SK-N-MC (cell line): ENCODE data around the gene TBX2.

ENCODE experiments used
- DNase-seq: peaks from one replicate; pipeline ENCODE4 v3.0.0-alpha.2; 2011; ENCODE audit warnings: low read depth, low spot score
- H3K27ac ChIP-seq: fragments of 200-600 bp; sonication (generic); 2 replicates; pipeline ENCODE4 v1.5.1; 2016; ENCODE audit warnings: mixed run types
- H3K36me3 ChIP-seq: fragments of 200-600 bp; sonication (generic); 2 replicates; pipeline ENCODE4 v1.6.1; 2017; ENCODE audit warnings: antibody characterized with exemption, low read length, mixed read lengths; ENCODE audit not compliant: insufficient read depth
- H3K4me3 ChIP-seq: fragments of 200-600 bp; sonication (generic); 2 replicates; pipeline ENCODE4 v1.5.1; 2016
- H3K9ac ChIP-seq: fragments of 200-600 bp; sonication (generic); 2 replicates; pipeline ENCODE4 v1.8.0; 2017; ENCODE audit warnings: mixed run types, mixed read lengths; ENCODE audit not compliant: insufficient read length
- H3K9me3 ChIP-seq: fragments of 200-600 bp; sonication (generic); 2 replicates; pipeline ENCODE4 v1.6.1; 2017; ENCODE audit warnings: low read depth, mild to moderate bottlenecking, antibody characterized with exemption, low read length, moderate library complexity, mixed read lengths
- EZH2 ChIP-seq: fragments of 200-600 bp; sonication (generic); IDR thresholded peaks from one replicate; pipeline ENCODE4 v1.6.1; 2017; ENCODE audit warnings: antibody characterized with exemption
- FOXP2 ChIP-seq: optimal IDR thresholded peaks from 2 replicates; pipeline ENCODE3; 2011; ENCODE audit warnings: mild to moderate bottlenecking, moderate library complexity; ENCODE audit not compliant: insufficient read depth; ENCODE audit errors: extremely low read length, control extremely low read depth
- POLR2AphosphoS5 ChIP-seq: IDR thresholded peaks from 2 replicates; pipeline ENCODE4 v1.6.1; 2012; ENCODE audit warnings: mild to moderate bottlenecking, low read depth, low read length, borderline replicate concordance

The TBX2 gene

GRCh38 chr17:61360318-61360943, 39.2 kb upstream of the TBX2 start:
- no peaks in the 10 kb centered on the region for H3K36me3 ChIP-seq
- H3K9ac ChIP-seq, result no peak overlapping the region
- no peaks in the 10 kb centered on the region for H3K9me3 ChIP-seq
- H3K4me3 ChIP-seq, result no peak overlapping the region
- TF ChIP-seq POLR2AphosphoS5 (no peak), FOXP2 (no peak)
- H3K27ac ChIP-seq, result no peak overlapping the region
- no peak for DNase-seq

GRCh38 chr17:61361084-61361483, 38.6 kb upstream of the TBX2 start:
- no peak for TF ChIP-seq POLR2AphosphoS5
- no peak for TF ChIP-seq FOXP2
- TF ChIP-seq EZH2, result no peak
- H3K36me3 ChIP-seq, result no peaks in the 10 kb centered on the region
- DNase-seq, result no peak
- H3K9me3 ChIP-seq, result no peaks in the 10 kb centered on the region
- H3K4me3 ChIP-seq, result no peak overlapping the region
- H3K27ac ChIP-seq, result no peak overlapping the region
- H3K9ac ChIP-seq, result no peak overlapping the region

- no peaks in the 10 kb centered on the region for H3K9me3 ChIP-seq
- no peak for TF ChIP-seq FOXP2
- TF ChIP-seq POLR2AphosphoS5, result no peak
- no peak for TF ChIP-seq EZH2
- H3K9ac ChIP-seq, result no peak overlapping the region
- no peak for DNase-seq
- no peak overlapping the region for H3K27ac ChIP-seq
- H3K36me3 ChIP-seq, result no peaks in the 10 kb centered on the region
- no peak overlapping the region for H3K4me3 ChIP-seq
Measured at GRCh38 chr17:61362396-61362795, 37.2 kb upstream of the TBX2 start.

DNA sequence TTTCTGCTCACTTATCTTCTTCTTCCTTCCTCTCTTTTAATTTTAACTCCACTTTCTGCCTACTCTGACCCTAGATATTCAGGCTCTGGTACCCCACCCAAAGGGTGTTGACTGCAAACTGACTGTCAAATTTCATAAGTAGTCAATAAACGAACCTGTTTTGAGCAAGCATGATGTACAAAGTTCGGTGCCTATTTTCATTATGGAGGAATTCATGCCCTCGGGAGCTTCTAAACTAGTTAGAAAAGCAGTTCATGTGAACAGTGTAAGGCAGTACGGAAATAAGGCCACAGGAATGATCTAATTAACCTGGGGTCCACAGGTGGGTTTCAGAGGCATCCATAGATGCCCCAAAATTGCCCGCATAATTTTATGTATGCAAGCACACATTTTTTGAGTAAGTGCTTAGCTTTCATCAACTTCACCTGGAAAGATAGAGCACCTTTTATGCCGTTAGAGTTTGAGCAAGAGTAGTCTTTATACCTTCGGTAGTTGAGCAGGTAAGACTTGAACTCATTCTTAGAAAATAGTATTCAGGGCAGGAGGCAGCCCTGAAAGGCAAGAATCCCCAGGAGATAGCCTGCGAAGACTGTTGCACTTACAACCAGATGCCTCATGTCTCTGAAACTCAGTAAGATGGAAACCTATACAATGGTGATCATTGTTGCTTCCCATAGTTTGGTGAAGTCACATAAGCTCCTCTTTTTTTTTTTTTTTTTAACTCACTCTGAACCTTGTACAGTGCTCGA, 36.6 kb upstream of the TBX2 start:
- no peak for DNase-seq
- Histone ChIP-seq H3K36me3 (no peaks in the 10 kb centered on the region), H3K9me3 (no peaks in the 10 kb centered on the region), H3K9ac (no peak overlapping the region), H3K4me3 (no peak overlapping the region), H3K27ac (no peak overlapping the region)
- TF ChIP-seq FOXP2 (no peak), POLR2AphosphoS5 (no peak), EZH2 (no peak)

DNA sequence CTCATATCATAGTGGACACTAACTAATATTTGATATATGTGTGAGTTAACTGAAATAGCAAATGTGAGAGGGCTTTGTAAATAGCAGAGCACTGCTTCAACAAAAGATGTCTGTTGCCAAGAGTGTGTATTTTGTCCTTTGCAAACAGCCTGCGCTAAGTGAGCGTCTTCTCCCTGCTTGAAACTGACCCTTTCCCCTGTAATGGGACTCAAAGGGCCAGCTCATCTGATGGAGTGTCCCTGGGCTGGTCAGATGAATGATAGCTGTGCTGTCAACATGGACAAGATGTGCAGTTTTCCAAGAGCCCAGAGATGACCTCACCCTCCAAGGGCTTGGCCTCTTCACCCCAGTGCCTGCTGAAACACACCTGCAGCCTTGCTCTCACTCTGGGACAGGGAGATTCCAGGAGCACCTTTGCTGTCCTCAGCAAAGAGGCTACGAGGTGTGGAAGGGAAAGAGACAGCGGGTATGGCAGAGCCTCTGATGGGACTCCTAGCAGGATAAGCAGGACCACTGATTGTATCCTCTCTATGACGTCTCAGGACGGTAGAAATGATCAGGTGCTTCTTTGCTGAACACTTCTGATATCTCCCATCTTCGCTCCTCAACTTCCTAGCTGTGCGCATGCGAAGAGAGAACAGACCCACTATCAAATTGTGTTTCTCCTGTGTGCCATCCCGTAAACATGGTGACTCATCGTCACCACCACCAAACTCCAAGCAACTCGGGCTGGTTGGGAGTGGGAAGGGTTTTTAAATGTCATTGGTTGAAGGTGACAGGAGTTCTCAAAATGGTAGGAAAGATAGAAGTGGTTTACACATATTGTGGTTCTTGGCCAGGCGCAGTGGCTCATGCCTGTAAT, 35.8 kb upstream of the TBX2 start:
- TF ChIP-seq EZH2 (no peak), POLR2AphosphoS5 (no peak), FOXP2 (no peak)
- no peak for DNase-seq
- no peak overlapping the region for H3K27ac ChIP-seq
- H3K9ac ChIP-seq, result no peak overlapping the region
- H3K4me3 ChIP-seq, result no peak overlapping the region
- H3K9me3 ChIP-seq, result no peaks in the 10 kb centered on the region
- no peaks in the 10 kb centered on the region for H3K36me3 ChIP-seq

DNA sequence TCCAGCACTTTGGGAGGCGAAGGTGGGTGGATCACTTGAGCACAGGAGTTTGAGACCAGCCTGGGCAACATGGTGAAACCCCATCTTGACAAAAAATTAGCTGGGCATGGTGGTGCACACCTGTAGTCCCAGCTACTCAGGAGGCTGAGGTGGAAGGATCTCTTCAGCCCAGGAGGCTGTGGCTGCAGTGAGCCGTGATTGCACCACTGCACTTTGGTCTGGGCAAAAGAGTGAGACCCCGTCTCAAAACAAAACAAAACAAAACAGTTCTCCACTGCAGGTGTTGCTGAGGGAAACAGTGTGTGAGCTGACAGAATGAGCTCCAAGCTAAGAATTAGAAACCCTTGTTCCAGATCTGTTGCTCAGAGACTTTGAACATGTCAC, 35.2 kb upstream of the TBX2 start:
- no peaks in the 10 kb centered on the region for H3K9me3 ChIP-seq
- H3K27ac ChIP-seq, result no peak overlapping the region
- H3K36me3 ChIP-seq, result no peaks in the 10 kb centered on the region
- no peak for DNase-seq
- H3K9ac ChIP-seq, result no peak overlapping the region
- no peak overlapping the region for H3K4me3 ChIP-seq
- TF ChIP-seq EZH2, result no peak
- TF ChIP-seq POLR2AphosphoS5, result no peak
- no peak for TF ChIP-seq FOXP2

DNA sequence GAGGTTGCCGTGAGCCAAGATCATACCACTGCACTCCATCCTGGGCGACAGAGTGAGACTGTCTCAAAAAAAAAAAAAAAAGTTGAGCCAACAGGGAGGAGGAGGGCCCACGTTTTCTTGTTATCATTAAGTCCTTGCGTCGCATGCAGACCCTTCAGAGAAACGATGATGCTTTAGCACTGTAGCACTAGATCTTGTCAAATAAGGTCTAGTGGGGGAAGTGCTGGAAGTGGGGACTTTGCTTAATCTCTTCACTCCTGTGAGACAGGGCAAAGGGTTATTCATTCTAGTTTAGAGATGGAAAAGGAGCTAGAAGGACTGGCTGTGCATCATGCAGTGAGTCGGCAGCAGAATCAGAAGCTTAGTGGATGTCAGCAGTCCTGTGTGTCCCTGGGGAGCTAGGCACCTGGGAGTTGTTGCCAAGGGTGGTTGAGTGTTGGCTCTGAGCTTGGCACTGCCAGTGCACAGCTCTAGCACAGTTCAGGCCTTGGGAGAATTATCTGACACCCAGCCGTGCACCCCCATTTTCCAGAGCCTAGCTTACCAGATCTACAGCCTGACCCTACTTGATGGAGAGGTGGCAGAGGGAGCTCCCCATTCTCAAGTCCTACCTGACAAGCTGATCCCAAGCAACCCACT, 33.4 kb upstream of the TBX2 start:
- no peaks in the 10 kb centered on the region for H3K36me3 ChIP-seq
- H3K9ac ChIP-seq, result no peak overlapping the region
- no peaks in the 10 kb centered on the region for H3K9me3 ChIP-seq
- TF ChIP-seq FOXP2 (no peak), EZH2 (no peak), POLR2AphosphoS5 (no peak)
- H3K4me3 ChIP-seq, result no peak overlapping the region
- no peak overlapping the region for H3K27ac ChIP-seq
- no peak for DNase-seq

DNA sequence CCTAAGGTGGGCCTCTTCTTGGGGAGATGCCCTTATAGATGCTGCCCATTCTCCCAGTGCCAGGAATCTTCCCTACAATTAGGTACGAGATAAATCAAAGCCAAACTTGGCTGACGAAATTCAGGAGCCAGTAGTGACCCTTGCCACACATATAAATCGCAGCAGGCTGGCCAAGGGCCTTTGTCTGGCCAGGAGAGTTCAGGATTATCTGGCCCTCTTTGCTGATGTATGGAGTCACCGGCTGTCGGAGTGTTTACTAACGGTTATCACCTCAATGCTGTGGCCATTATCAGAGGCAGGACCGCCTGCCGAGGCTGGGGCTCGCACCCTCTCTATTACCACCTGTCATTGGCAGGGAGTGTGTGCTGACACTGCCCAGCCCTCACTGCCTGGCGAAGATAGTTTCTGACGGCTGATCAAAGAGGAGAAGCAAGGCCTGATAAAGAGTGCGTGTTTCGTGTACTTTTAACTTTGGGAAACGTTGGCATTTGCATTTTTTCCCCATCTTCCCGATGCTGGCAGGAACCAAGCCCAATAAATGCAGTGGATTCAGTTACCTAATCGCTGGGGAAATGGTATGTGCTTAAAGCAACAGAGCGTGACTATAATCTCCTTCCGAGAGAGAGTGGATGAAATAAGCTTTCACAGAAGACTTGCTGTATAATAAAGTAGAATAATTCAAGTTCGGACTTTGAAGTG, 32.8 kb upstream of the TBX2 start:
- H3K9me3 ChIP-seq, result no peaks in the 10 kb centered on the region
- no peaks in the 10 kb centered on the region for H3K36me3 ChIP-seq
- H3K4me3 ChIP-seq, result no peak overlapping the region
- no peak overlapping the region for H3K27ac ChIP-seq
- H3K9ac ChIP-seq, result no peak overlapping the region
- no peak for DNase-seq
- no peak for TF ChIP-seq FOXP2
- TF ChIP-seq EZH2, result no peak
- TF ChIP-seq POLR2AphosphoS5, result no peak
